ENCODE results near the gene NTSR2. TPM values are rescaled to one million over a fixed set of nuclear protein-coding genes. Genes with fewer than 3 reads are reported as not detected.

The NTSR2 gene
- total RNA-seq, 1 donor from 2014 or later = not detected

DNA sequence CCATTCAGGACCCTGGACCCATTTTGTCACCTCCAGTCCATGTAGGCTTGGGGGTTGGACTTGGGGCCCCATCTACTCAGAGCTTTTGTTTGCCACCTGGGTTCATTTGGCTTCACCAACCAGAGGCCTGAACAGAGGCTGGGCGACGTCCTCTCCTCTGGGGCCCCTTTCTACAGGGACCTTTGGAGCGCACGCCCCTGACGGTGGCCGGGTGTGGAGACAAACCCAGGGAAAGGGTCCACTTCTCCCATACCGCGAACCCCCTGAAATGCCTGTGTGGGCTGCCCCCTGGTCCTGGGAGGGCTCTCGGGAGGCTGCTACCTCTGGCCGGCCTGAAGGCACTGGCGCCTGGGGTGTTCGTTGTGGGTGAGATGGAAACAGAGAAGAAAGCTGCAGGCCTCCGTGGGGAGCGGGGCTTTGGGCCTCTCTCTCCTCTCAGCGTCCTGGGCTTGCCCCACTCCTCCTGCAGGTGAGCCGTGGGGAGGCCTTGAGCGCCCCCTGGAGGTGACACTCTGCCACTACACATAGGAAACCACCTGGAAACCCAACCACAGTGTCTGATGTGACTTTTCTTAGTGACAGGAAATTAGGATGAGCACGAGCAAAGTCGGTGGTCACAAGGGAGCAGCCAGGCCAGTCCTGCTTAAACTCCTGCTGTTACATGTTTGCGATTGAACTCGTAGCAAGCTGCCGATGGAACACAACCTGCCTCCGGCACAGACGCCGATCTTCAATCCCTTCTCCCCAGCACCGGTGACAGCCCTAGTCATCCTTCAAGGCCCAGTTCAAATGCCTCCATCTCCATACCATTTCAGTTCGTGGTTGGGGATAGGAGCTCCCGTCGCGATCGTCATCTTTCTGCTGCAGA, 12.0 kb upstream of the NTSR2 start:
- peaks cover 14% of the 10 kb centered on the region for H3K27me3 Mint-ChIP-seq (ENCODE audit: insufficient read depth, low read depth)
- H3K4me2 ChIP-seq = no peak overlapping the region
- no peaks in the 10 kb centered on the region for H3K36me3 ChIP-seq
- peak overlapping the region; percentile 78 for H3K27ac Mint-ChIP-seq
- H3K9me3 ChIP-seq (ENCODE audit: low read depth) = no peaks in the 10 kb centered on the region
- no peaks in the 10 kb centered on the region for H4K20me1 ChIP-seq (ENCODE audit: low read depth)
- H3K27me3 ChIP-seq = no peaks in the 10 kb centered on the region
- H3K4me3 Mint-ChIP-seq = peak overlapping the region; percentile 63
- TF ChIP-seq, protein P1, sequence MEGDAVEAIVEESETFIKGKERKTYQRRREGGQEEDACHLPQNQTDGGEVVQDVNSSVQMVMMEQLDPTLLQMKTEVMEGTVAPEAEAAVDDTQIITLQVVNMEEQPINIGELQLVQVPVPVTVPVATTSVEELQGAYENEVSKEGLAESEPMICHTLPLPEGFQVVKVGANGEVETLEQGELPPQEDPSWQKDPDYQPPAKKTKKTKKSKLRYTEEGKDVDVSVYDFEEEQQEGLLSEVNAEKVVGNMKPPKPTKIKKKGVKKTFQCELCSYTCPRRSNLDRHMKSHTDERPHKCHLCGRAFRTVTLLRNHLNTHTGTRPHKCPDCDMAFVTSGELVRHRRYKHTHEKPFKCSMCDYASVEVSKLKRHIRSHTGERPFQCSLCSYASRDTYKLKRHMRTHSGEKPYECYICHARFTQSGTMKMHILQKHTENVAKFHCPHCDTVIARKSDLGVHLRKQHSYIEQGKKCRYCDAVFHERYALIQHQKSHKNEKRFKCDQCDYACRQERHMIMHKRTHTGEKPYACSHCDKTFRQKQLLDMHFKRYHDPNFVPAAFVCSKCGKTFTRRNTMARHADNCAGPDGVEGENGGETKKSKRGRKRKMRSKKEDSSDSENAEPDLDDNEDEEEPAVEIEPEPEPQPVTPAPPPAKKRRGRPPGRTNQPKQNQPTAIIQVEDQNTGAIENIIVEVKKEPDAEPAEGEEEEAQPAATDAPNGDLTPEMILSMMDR (IDR thresholded peaks at IDR 0.05) = peak; percentile 100
- TF ChIP-seq EZH2phosphoT487 (IDR thresholded peaks at IDR 0.05) = no peak
- no peak overlapping the region for H3K27ac ChIP-seq
- H2AFZ ChIP-seq (replicated peaks) = peak overlapping the region; percentile 88
- no peaks in the 10 kb centered on the region for H3K9me3 Mint-ChIP-seq
- peak; percentile 63 for DNase-seq (ENCODE audit: low spot score)
- H3K4me3 ChIP-seq = no peak overlapping the region
- peaks cover 4% of the 10 kb centered on the region for H3F3A ChIP-seq (ENCODE audit: low read depth)
- H3K4me1 Mint-ChIP-seq = peaks cover 31% of the 10 kb centered on the region
- H3K79me2 ChIP-seq (ENCODE audit: low read depth) = no peaks in the 10 kb centered on the region
- no peak overlapping the region for H3K9ac ChIP-seq
- peaks cover 21% of the 10 kb centered on the region for H3K4me1 ChIP-seq
- no peaks in the 10 kb centered on the region for H3K36me3 Mint-ChIP-seq

DNA sequence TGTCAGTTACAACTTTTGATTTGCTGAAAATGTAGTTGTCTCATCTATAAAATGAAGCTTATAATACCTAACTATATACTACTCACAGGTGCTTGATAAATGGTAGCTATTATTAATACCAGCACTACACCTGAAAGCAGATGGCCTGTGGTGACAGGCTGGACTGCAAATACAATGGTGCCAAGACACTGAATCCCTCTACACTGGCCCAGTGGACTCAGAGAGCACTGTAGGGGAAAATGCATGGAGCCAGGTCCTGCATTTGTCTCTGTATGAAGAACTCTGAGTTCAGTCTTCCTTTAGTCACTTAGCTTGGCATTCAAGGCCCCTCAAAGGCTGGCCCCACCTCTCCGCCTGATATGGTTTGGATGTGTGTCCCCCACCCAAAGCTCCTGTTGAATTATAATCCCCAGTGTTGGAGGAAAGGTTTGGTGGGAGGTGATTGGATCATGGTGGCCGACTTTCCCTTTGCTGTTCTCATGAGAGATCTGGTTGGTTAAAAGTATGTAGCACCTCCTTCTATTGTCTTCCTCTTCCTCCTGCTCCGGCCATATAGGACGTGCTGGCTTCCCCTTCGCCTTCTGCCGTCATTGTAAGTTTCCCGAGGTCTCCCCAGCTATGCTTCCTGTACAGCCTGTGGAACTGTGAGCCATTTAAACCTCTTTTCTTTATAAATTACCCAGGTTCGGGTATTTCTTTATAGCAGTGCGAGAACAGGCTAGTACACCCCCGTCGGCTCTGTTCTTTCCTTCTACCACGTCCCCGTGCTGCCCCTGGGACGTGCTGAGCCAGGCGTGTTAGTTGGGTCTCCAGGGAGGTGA, 11.1 kb upstream of the NTSR2 start:
- H3F3A ChIP-seq (ENCODE audit: low read depth) = peaks cover 4% of the 10 kb centered on the region
- peaks cover 16% of the 10 kb centered on the region for H3K27me3 Mint-ChIP-seq (ENCODE audit: insufficient read depth, low read depth)
- H3K4me3 Mint-ChIP-seq = no peak overlapping the region

DNA sequence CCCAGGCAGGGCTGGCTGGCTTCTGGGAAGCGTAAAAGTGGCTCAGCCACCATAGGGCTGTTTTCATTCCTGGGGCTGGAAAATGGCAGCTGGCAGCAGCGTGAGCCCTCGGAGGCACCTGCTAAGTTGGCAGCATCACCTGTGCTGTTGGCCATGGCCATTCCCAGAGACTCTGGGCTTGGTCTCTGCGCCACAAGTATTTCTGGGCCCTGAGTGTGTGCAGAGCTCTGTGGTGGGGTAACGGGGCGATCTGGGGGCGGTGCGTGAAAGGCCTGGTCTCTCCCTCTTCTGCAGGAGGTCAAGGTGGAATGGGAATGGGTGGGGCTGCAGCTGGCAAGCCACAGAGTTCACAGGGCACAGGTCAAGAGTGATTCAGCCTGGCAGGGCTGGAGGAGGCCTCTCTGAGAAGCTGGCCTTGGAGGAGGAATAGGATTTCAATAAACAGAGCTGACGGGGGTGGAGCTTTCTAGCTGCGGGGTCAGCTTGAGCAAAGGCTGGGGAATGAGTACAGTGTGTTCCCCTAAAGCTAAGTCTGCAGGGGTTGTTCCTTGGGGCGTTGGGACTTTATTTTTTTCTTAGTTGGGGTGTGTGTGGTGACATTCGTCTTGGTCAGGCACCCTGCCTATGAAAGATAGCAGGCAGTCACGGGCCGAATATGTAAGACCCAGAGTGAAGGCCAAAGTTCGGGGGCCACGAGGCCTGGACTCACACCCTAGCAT, 10.3 kb upstream of the NTSR2 start:
- TF ChIP-seq, protein P1 (IDR thresholded peaks at IDR 0.05) = no peak
- TF ChIP-seq EZH2 (IDR thresholded peaks at IDR 0.05) (no peak), EZH2phosphoT487 (IDR thresholded peaks at IDR 0.05) (no peak)
- no peak overlapping the region for H3K27ac ChIP-seq
- H3K4me1 Mint-ChIP-seq = peaks cover 42% of the 10 kb centered on the region

More for the DNA sequence above, 11.1 kb upstream of the NTSR2 start:
- no peak overlapping the region for H3K9ac ChIP-seq
- Mint-ChIP-seq H3K27ac (peak overlapping the region; percentile 65), H3K36me3 (no peaks in the 10 kb centered on the region), H3K9me3 (no peaks in the 10 kb centered on the region), H3K4me1 (peaks cover 36% of the 10 kb centered on the region)
- H2AFZ ChIP-seq (replicated peaks) = peak overlapping the region; percentile 88
- no peaks in the 10 kb centered on the region for H3K9me3 ChIP-seq (ENCODE audit: low read depth)
- H3K27ac ChIP-seq = no peak overlapping the region
- no peaks in the 10 kb centered on the region for H3K79me2 ChIP-seq (ENCODE audit: low read depth)
- no peaks in the 10 kb centered on the region for H3K36me3 ChIP-seq
- DNase-seq (ENCODE audit: low spot score) = no peak
- H4K20me1 ChIP-seq (ENCODE audit: low read depth) = no peaks in the 10 kb centered on the region
- H3K27me3 ChIP-seq = no peaks in the 10 kb centered on the region
- no peak overlapping the region for H3K4me2 ChIP-seq
- TF ChIP-seq EZH2 (IDR thresholded peaks at IDR 0.05) (no peak), EZH2phosphoT487 (IDR thresholded peaks at IDR 0.05) (no peak)
- TF ChIP-seq, protein P1 (IDR thresholded peaks at IDR 0.05) = no peak
- H3K4me3 ChIP-seq = no peak overlapping the region
- peaks cover 21% of the 10 kb centered on the region for H3K4me1 ChIP-seq

More for the DNA sequence above, 10.3 kb upstream of the NTSR2 start:
- Histone ChIP-seq H3K9me3 (ENCODE audit: low read depth) (no peaks in the 10 kb centered on the region), H3K4me2 (no peak overlapping the region), H3K4me3 (no peak overlapping the region), H3K4me1 (peaks cover 21% of the 10 kb centered on the region), H2AFZ (replicated peaks) (no peak overlapping the region), H4K20me1 (ENCODE audit: low read depth) (no peaks in the 10 kb centered on the region), H3K27me3 (no peaks in the 10 kb centered on the region), H3K36me3 (no peaks in the 10 kb centered on the region), H3K79me2 (ENCODE audit: low read depth) (no peaks in the 10 kb centered on the region), H3K9ac (no peak overlapping the region), H3F3A (ENCODE audit: low read depth) (peaks cover 4% of the 10 kb centered on the region)
- H3K9me3 Mint-ChIP-seq = no peaks in the 10 kb centered on the region
- H3K4me3 Mint-ChIP-seq = no peak overlapping the region
- H3K36me3 Mint-ChIP-seq = no peaks in the 10 kb centered on the region
- DNase-seq (ENCODE audit: low spot score) = no peak
- H3K27ac Mint-ChIP-seq = no peak overlapping the region
- peaks cover 14% of the 10 kb centered on the region for H3K27me3 Mint-ChIP-seq (ENCODE audit: insufficient read depth, low read depth)

All from neural progenitor cell (in vitro differentiated cells).